Peyer's patch (tissue), 4 donors: ENCODE results near the gene RAD51B.

ENCODE experiments used
- CTCF ChIP-seq, 6 experiments: fragments of 450-650 bp in 4 of 6; fragments of 200-600 bp in 2 of 6; sonication (generic) in 1 of 6; IDR thresholded peaks; one replicate each; pipeline ENCODE4 v1.5.1; 2017 to 2019; ENCODE audit warnings: antibody characterized with exemption in 6 of 6, mild to moderate bottlenecking in 3 of 6, moderate library complexity in 1 of 6
- POLR2A ChIP-seq, 2 donors: fragments of 450-650 bp; IDR thresholded peaks; one replicate each; pipeline ENCODE4 v1.5.1; 2017; ENCODE audit warnings: antibody characterized with exemption in 2 of 2, mild to moderate bottlenecking in 2 of 2, moderate library complexity in 2 of 2

- TF ChIP-seq POLR2A (IDR thresholded peaks at IDR 0.05) (no peak), CTCF (IDR thresholded peaks at IDR 0.05) (no peak)
Measured at GRCh38 chr14:68682166-68683103, 862.9 kb downstream of the RAD51B start.
